ENCODE results near the gene CRIP1.

The CRIP1 gene

DNA sequence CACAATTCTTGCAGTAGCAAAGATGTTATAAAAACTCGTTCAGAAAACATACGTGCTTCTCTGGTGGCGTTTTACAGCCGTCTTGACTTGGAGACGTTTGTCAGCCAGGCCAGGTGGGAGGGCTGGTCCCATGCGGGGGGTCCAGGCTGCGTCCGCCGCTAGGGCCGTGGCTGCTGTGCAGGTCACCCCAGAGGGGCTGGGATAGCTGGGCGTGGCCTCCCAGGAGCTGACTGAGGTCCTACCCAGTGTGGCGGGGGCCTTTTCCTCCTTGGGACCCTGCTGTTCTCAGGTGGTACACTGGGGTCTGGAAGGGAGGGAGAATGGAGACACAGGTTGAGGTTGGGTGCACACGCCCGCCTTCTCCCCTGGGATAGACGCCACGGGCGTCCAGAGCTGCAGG lies 41.8 kb upstream of the CRIP1 start:
- Histone ChIP-seq H2AFZ (ENCODE audit: low read depth, low read length, severe bottlenecking) (no peak overlapping the region), H3K4me3 (ENCODE audit: insufficient read depth, low read length, poor library complexity, severe bottlenecking) (no peak overlapping the region), H3K27ac (ENCODE audit: low read depth, low read length) (no peak overlapping the region), H3K36me3 (ENCODE audit: low read length) (no peaks in the 10 kb centered on the region), H3K4me2 (ENCODE audit: low read depth, low read length, poor library complexity, severe bottlenecking) (no peak overlapping the region), H3K9ac (ENCODE audit: low read length) (no peak overlapping the region), H3F3A (ENCODE audit: insufficient read depth) (no peaks in the 10 kb centered on the region), H3K9me3 (ENCODE audit: insufficient read depth, low read length) (no peaks in the 10 kb centered on the region), H3K79me2 (ENCODE audit: insufficient read depth, low read length) (peaks cover 9% of the 10 kb centered on the region; the same call in 1 of the 2 replicates), H4K20me1 (ENCODE audit: low read depth, low read length) (peaks cover 3% of the 10 kb centered on the region; the same call in 1 of the 2 replicates), H3K9me2 (replicated peaks; ENCODE audit: insufficient read depth, low read length) (no peaks in the 10 kb centered on the region), H3K27me3 (ENCODE audit: low read length) (no peaks in the 10 kb centered on the region)
- TF ChIP-seq, protein P1, sequence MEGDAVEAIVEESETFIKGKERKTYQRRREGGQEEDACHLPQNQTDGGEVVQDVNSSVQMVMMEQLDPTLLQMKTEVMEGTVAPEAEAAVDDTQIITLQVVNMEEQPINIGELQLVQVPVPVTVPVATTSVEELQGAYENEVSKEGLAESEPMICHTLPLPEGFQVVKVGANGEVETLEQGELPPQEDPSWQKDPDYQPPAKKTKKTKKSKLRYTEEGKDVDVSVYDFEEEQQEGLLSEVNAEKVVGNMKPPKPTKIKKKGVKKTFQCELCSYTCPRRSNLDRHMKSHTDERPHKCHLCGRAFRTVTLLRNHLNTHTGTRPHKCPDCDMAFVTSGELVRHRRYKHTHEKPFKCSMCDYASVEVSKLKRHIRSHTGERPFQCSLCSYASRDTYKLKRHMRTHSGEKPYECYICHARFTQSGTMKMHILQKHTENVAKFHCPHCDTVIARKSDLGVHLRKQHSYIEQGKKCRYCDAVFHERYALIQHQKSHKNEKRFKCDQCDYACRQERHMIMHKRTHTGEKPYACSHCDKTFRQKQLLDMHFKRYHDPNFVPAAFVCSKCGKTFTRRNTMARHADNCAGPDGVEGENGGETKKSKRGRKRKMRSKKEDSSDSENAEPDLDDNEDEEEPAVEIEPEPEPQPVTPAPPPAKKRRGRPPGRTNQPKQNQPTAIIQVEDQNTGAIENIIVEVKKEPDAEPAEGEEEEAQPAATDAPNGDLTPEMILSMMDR (IDR thresholded peaks at IDR 0.05; ENCODE audit: insufficient read depth, low read length, poor library complexity, severe bottlenecking) = no peak
- no peak for TF ChIP-seq EZH2phosphoT487 (conservative IDR thresholded peaks at IDR 0.05; ENCODE audit: low read length)

DNA sequence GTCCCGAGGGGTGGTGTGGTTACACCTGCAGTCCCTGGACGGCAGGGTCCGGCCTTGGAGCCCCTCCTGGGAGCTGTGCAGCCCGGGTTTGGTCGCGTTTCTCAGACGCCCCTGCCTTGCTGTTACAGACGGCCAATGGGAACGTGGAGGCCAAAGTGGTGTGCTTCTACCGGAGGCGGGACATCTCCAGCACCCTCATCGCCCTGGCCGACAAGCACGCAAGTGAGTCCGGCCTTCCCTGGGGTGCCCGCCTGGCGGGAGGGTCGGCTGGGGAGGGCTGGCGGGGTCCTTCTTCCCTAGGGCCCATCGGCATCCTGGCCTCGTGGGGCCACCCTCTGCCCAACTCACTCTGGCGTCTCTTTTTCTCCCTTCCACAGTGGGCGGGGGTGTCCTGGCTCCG lies 41.4 kb upstream of the CRIP1 start:
- TF ChIP-seq EZH2phosphoT487 (conservative IDR thresholded peaks at IDR 0.05; ENCODE audit: low read length) = no peak
- TF ChIP-seq, protein P1 (IDR thresholded peaks at IDR 0.05; ENCODE audit: insufficient read depth, low read length, poor library complexity, severe bottlenecking) = no peak
- peaks cover 5% of the 10 kb centered on the region; the same call in 1 of the 2 replicates for H3K79me2 ChIP-seq (ENCODE audit: insufficient read depth, low read length)
- no peaks in the 10 kb centered on the region for H3K27me3 ChIP-seq (ENCODE audit: low read length)
- H3K4me2 ChIP-seq (ENCODE audit: low read depth, low read length, poor library complexity, severe bottlenecking) = no peak overlapping the region
- no peaks in the 10 kb centered on the region for H3K9me3 ChIP-seq (ENCODE audit: insufficient read depth, low read length)
- no peak overlapping the region for H3K9ac ChIP-seq (ENCODE audit: low read length)
- H3K9me2 ChIP-seq (replicated peaks; ENCODE audit: insufficient read depth, low read length) = no peaks in the 10 kb centered on the region
- H2AFZ ChIP-seq (ENCODE audit: low read depth, low read length, severe bottlenecking) = no peak overlapping the region
- no peaks in the 10 kb centered on the region for H3F3A ChIP-seq (ENCODE audit: insufficient read depth)
- H3K27ac ChIP-seq (ENCODE audit: low read depth, low read length) = no peak overlapping the region
- peaks cover 3% of the 10 kb centered on the region; the same call in 1 of the 2 replicates for H4K20me1 ChIP-seq (ENCODE audit: low read depth, low read length)
- no peak overlapping the region for H3K4me3 ChIP-seq (ENCODE audit: insufficient read depth, low read length, poor library complexity, severe bottlenecking)
- H3K36me3 ChIP-seq (ENCODE audit: low read length) = no peaks in the 10 kb centered on the region

DNA sequence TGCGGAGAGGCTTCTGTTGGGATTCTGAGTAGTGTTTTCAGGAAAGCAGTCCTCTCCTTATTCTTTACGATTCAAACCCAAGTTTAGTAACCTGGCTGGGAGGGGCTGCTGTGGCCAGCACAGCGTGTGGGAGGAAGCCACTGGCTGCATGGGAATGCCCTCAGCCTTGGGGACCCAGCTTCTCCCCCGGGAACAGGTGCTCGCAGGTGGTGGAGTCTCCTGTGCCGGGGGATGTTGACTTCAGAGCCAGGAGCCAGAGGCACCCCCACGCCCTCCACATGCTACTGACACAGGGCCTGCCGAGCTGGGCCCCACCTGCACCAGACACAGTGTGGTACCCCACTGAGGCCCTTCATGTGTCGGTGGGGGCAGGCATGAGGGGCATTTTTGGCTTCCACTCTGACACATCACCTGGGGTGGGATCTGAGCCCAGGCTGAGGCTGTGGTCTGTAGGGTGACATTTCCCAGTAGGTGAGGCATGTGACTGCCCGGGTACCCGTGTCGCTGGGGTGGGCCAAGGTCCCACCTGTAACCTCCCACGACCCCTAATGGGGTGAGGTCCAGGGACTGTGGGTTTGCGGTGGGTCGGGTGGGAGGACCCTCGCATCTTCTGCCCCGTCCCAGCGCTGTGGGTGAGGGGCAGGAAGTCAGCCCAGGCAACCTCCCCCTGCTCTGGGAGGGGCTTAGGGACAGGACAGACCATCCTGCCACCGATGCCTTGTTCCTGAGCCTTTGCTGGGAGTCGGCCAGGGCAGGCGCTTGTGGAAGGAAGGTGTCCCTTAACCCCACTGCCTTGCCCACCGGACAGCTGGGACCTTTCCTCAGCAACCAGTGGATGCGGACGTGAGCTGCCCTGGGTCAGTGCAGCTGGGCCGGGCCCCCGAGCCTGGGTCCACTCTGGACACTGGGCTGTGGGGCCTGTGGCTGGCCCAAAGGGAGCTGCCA lies 40.5 kb upstream of the CRIP1 start:
- Histone ChIP-seq H3K4me3 (ENCODE audit: insufficient read depth, low read length, poor library complexity, severe bottlenecking) (no peak overlapping the region), H2AFZ (ENCODE audit: low read depth, low read length, severe bottlenecking) (no peak overlapping the region), H3K9ac (ENCODE audit: low read length) (no peak overlapping the region), H3K27me3 (ENCODE audit: low read length) (no peaks in the 10 kb centered on the region), H3K4me2 (ENCODE audit: low read depth, low read length, poor library complexity, severe bottlenecking) (no peak overlapping the region), H3K36me3 (ENCODE audit: low read length) (no peaks in the 10 kb centered on the region), H3K9me2 (replicated peaks; ENCODE audit: insufficient read depth, low read length) (no peaks in the 10 kb centered on the region), H3F3A (ENCODE audit: insufficient read depth) (no peaks in the 10 kb centered on the region), H3K9me3 (ENCODE audit: insufficient read depth, low read length) (no peaks in the 10 kb centered on the region), H3K27ac (ENCODE audit: low read depth, low read length) (no peak overlapping the region), H3K79me2 (ENCODE audit: insufficient read depth, low read length) (no peaks in the 10 kb centered on the region; the same call in 1 of the 2 replicates), H4K20me1 (ENCODE audit: low read depth, low read length) (peaks cover 3% of the 10 kb centered on the region; the same call in 1 of the 2 replicates)
- TF ChIP-seq, protein P1 (IDR thresholded peaks at IDR 0.05; ENCODE audit: insufficient read depth, low read length, poor library complexity, severe bottlenecking) = no peak
- no peak for TF ChIP-seq EZH2phosphoT487 (conservative IDR thresholded peaks at IDR 0.05; ENCODE audit: low read length)

Measured in SU-DHL-6 (cell line).